CD14-positive monocyte (primary cell): ENCODE data around the gene PAXIP1. TPM values are rescaled to one million over a fixed set of nuclear protein-coding genes. Genes with fewer than 3 reads are reported as not detected.

Experiments
- DNase-seq, 3 donors: peaks; one replicate each; pipeline ENCODE4 v3.0.0-alpha.2; 2011 to 2022
- H2AFZ ChIP-seq: 2 replicates; pipeline ENCODE4 v1.6.0; 2012; ENCODE audit warnings: mild to moderate bottlenecking, low read depth, low read length, inconsistent platforms; ENCODE audit not compliant: insufficient read depth, poor library complexity, severe bottlenecking
- H3K27ac ChIP-seq, 2 donors: 1 replicate in 1 of 2; 2 replicates in 1 of 2; pipeline ENCODE4 v1.5.1; 2012 to 2013; ENCODE audit warnings: low read length in 2 of 2, control low read depth in 1 of 2, inconsistent platforms in 1 of 2, low read depth in 1 of 2, mild to moderate bottlenecking in 1 of 2
- H3K27me3 ChIP-seq, 2 donors: one replicate each; pipeline versions ENCODE4 v1.6.0 to v1.6.1; 2011 to 2013; ENCODE audit warnings: low read length in 2 of 2; ENCODE audit not compliant: control insufficient read depth in 2 of 2, insufficient read depth in 2 of 2
- H3K36me3 ChIP-seq, 2 donors: replicated peaks in 1 of 2; 1 replicate in 1 of 2; 2 replicates in 1 of 2; pipeline versions ENCODE4 v1.5.1 to v1.6.1; 2012 to 2013; ENCODE audit warnings: low read length in 2 of 2, control low read depth in 1 of 2, inconsistent platforms in 1 of 2, mild to moderate bottlenecking in 1 of 2; ENCODE audit not compliant: insufficient read depth in 2 of 2, control insufficient read depth in 1 of 2
- H3K4me1 ChIP-seq, 2 donors: 1 replicate in 1 of 2; 2 replicates in 1 of 2; pipeline versions ENCODE4 v1.5.1 to v1.6.1; 2012 to 2013; ENCODE audit warnings: low read length in 2 of 2, control low read depth in 1 of 2, inconsistent platforms in 1 of 2, mild to moderate bottlenecking in 1 of 2, moderate library complexity in 1 of 2; ENCODE audit not compliant: insufficient read depth in 2 of 2, control insufficient read depth in 1 of 2
- H3K4me2 ChIP-seq: replicated peaks from 2 replicates; pipeline ENCODE3; 2012; ENCODE audit warnings: low read length, moderate library complexity, mild to moderate bottlenecking; ENCODE audit not compliant: poor library complexity, severe bottlenecking; ENCODE audit errors: extremely low read depth
- H3K4me3 ChIP-seq, 3 experiments: fragments of 200-600 bp in 1 of 3; sonication (generic) in 1 of 3; replicated peaks in 1 of 3; 1 replicate in 2 of 3; 2 replicates in 1 of 3; pipeline ENCODE4 v1.5.1; 2011 to 2013; ENCODE audit warnings: low read length in 3 of 3, mild to moderate bottlenecking in 3 of 3, control low read depth in 2 of 3, low read depth in 2 of 3, inconsistent platforms in 1 of 3, moderate library complexity in 1 of 3
- H3K79me2 ChIP-seq: 2 replicates; pipeline ENCODE4 v1.6.0; 2012; ENCODE audit warnings: mild to moderate bottlenecking, control low read depth, inconsistent platforms, low read length, moderate library complexity; ENCODE audit not compliant: insufficient read depth
- H3K9ac ChIP-seq: 2 replicates; pipeline ENCODE4 v1.6.0; 2017; ENCODE audit warnings: low read length, mild to moderate bottlenecking; ENCODE audit not compliant: insufficient read depth, poor library complexity, severe bottlenecking
- H3K9me3 ChIP-seq, 2 donors: replicated peaks in 1 of 2; 1 replicate in 1 of 2; 2 replicates in 1 of 2; pipeline versions ENCODE4 v1.5.1 to v1.6.1; 2012 to 2013; ENCODE audit warnings: low read length in 2 of 2, control low read depth in 1 of 2; ENCODE audit not compliant: control insufficient read depth in 1 of 2, insufficient read depth in 1 of 2
- H4K20me1 ChIP-seq: 2 replicates; pipeline ENCODE4 v1.6.0; 2012; ENCODE audit warnings: mild to moderate bottlenecking, low read length, control low read depth, moderate library complexity; ENCODE audit not compliant: insufficient read depth
- H3K27ac Mint-ChIP-seq, 7 donors: one replicate each; pipeline ENCODE4 v1.8.0; 2020; ENCODE audit warnings: mild to moderate bottlenecking in 7 of 7, mixed read lengths in 7 of 7, moderate library complexity in 6 of 7, inconsistent platforms in 2 of 7
- H3K27me3 Mint-ChIP-seq, 3 donors: one replicate each; pipeline ENCODE4 v1.8.0; 2021 to 2022; ENCODE audit warnings: low read depth in 3 of 3, mild to moderate bottlenecking in 3 of 3, mixed read lengths in 3 of 3, moderate library complexity in 3 of 3, inconsistent platforms in 1 of 3
- H3K36me3 Mint-ChIP-seq, 2 donors: one replicate each; pipeline ENCODE4 v1.8.0; 2020; ENCODE audit warnings: mixed read lengths in 2 of 2, inconsistent platforms in 1 of 2, mild to moderate bottlenecking in 1 of 2
- H3K4me1 Mint-ChIP-seq: one replicate; pipeline ENCODE4 v1.8.0; 2020; ENCODE audit warnings: mild to moderate bottlenecking, mixed read lengths
- H3K4me3 Mint-ChIP-seq, 2 donors: one replicate each; pipeline ENCODE4 v1.8.0; 2020; ENCODE audit warnings: mild to moderate bottlenecking in 2 of 2, mixed read lengths in 2 of 2, moderate library complexity in 1 of 2
- H3K9me3 Mint-ChIP-seq, 7 donors: one replicate each; pipeline ENCODE4 v1.8.0; 2020 to 2022; ENCODE audit warnings: mixed read lengths in 7 of 7, mild to moderate bottlenecking in 6 of 7, moderate library complexity in 6 of 7, inconsistent platforms in 2 of 7
- WGBS: methylation state at CpG from one replicate; pipeline ENCODE4 v1.1.5; 2013; ENCODE audit warnings: missing lambda C conversion rate; ENCODE audit not compliant: insufficient coverage; 5-methylcytosine and 5-hydroxymethylcytosine counted together
- intact Hi-C, 2 donors: fragments of 100-400 bp; cut with micrococcal nuclease; formaldehyde crosslinking; loops; one replicate each; pipeline versions ENCODE4 v1.15.0 to v1.15.1; 2023
- polyA plus RNA-seq, 3 donors: library from polyadenylated mRNA; depleted of rRNA in 1 of 3; unstranded in 2 of 3; stranded (reverse) in 1 of 3; fragments of 300-500 nt in 2 of 3; fragments of >200 nt in 1 of 3; fragmentation: Illumina TruSeq in 2 of 3; gene quantifications; 1 replicate in 2 of 3; 2 replicates in 1 of 3; pipeline ENCODE4 v1.2.3, GENCODE V29; 2012 to 2021
- TF ChIP-seq, protein P1 (sequence below): fragments of 200-600 bp; IDR thresholded peaks from one replicate; pipeline ENCODE4 v1.8.0; 2022; ENCODE audit warnings: antibody characterized with exemption, mild to moderate bottlenecking

PAXIP1 gene
- polyA plus RNA-seq, 3 donors = 0.44 to 8.4 (median 0.58) TPM

DNA sequence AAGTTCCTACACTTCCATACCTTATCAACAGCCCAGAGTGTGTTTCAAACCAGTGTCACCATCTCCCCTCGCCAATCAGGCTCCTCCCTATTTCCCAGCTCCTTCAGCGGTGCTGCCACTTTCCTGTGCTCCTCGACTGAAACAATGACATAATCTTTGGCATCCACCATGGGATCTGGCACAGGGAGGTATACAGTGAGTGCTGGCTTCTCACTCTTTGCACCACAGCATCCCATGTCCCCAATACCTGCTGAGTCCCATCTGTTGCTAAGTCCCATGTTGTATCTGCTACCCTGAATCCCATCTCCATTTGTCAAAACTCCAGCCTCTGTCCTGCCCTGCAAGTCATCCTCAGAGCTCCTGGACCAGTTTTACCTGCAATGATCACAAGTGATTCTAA, 15.4 kb downstream of the PAXIP1 start:
- no peaks in the 10 kb centered on the region for H3K79me2 ChIP-seq
- intact Hi-C loops = no loop called here
- H3K4me2 ChIP-seq = no peak overlapping the region
- 80% methylated on average over 2 of the region's 3 CpGs for WGBS
- no peaks in the 10 kb centered on the region for H3K4me1 ChIP-seq
- H3K9me3 Mint-ChIP-seq = no peaks in the 10 kb centered on the region
- H3K9me3 ChIP-seq = no peaks in the 10 kb centered on the region
- H3K9ac ChIP-seq = no peak overlapping the region
- H3K4me3 ChIP-seq = no peak overlapping the region
- DNase-seq = no peak
- H3K4me3 Mint-ChIP-seq = no peak overlapping the region
- H3K27me3 Mint-ChIP-seq = no peaks in the 10 kb centered on the region
- H3K36me3 ChIP-seq = peaks cover 12 to 52% of the 10 kb centered on the region in 2 donors
- H3K27ac Mint-ChIP-seq = no peak overlapping the region
- no peak overlapping the region for H3K27ac ChIP-seq
- H2AFZ ChIP-seq = no peak overlapping the region
- H3K36me3 Mint-ChIP-seq = peaks cover 39 to 63% of the 10 kb centered on the region in 2 donors
- H3K27me3 ChIP-seq = no peaks in the 10 kb centered on the region
- no peaks in the 10 kb centered on the region for H4K20me1 ChIP-seq
- H3K4me1 Mint-ChIP-seq = no peaks in the 10 kb centered on the region
- TF ChIP-seq, protein P1, sequence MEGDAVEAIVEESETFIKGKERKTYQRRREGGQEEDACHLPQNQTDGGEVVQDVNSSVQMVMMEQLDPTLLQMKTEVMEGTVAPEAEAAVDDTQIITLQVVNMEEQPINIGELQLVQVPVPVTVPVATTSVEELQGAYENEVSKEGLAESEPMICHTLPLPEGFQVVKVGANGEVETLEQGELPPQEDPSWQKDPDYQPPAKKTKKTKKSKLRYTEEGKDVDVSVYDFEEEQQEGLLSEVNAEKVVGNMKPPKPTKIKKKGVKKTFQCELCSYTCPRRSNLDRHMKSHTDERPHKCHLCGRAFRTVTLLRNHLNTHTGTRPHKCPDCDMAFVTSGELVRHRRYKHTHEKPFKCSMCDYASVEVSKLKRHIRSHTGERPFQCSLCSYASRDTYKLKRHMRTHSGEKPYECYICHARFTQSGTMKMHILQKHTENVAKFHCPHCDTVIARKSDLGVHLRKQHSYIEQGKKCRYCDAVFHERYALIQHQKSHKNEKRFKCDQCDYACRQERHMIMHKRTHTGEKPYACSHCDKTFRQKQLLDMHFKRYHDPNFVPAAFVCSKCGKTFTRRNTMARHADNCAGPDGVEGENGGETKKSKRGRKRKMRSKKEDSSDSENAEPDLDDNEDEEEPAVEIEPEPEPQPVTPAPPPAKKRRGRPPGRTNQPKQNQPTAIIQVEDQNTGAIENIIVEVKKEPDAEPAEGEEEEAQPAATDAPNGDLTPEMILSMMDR = no peak

- H3K27me3 Mint-ChIP-seq = no peaks in the 10 kb centered on the region
- TF ChIP-seq, protein P1 = no peak
- H3K27ac Mint-ChIP-seq = peak overlapping the region in 1 of 7 donors; percentile 56
- H3K27me3 ChIP-seq = no peaks in the 10 kb centered on the region
- peaks cover 14 to 48% of the 10 kb centered on the region in 2 donors for H3K36me3 ChIP-seq
- H4K20me1 ChIP-seq = no peaks in the 10 kb centered on the region
- no peak overlapping the region for H3K27ac ChIP-seq
- H3K9ac ChIP-seq = no peak overlapping the region
- no peaks in the 10 kb centered on the region for H3K9me3 Mint-ChIP-seq
- H3K4me1 Mint-ChIP-seq = no peaks in the 10 kb centered on the region
- H3K36me3 Mint-ChIP-seq = peaks cover 32 to 54% of the 10 kb centered on the region in 2 donors
- H3K4me3 ChIP-seq = no peak overlapping the region
- no peak overlapping the region for H3K4me2 ChIP-seq
- no peaks in the 10 kb centered on the region for H3K4me1 ChIP-seq
- WGBS = 96% methylated on average over 4 of the region's 6 CpGs
- no peak overlapping the region for H3K4me3 Mint-ChIP-seq
- no peaks in the 10 kb centered on the region for H3K9me3 ChIP-seq
- no peak overlapping the region for H2AFZ ChIP-seq
- H3K79me2 ChIP-seq = no peaks in the 10 kb centered on the region
- no peak for DNase-seq
- intact Hi-C loops = no loop called here
These were observed 16.6 kb downstream of the PAXIP1 start for GRCh38 chr7:154986200-154986945.
